GM12874 (cell line): ENCODE measurements around the gene ASTN2.

Source experiments
- TF ChIP-seq, protein P1 (sequence below): IDR thresholded peaks from 2 replicates; pipeline ENCODE4 v1.5.1; 2011; ENCODE audit warnings: low read depth, mild to moderate bottlenecking, control low read depth, low read length, moderate library complexity; ENCODE audit not compliant: insufficient read depth

ASTN2 gene

DNA sequence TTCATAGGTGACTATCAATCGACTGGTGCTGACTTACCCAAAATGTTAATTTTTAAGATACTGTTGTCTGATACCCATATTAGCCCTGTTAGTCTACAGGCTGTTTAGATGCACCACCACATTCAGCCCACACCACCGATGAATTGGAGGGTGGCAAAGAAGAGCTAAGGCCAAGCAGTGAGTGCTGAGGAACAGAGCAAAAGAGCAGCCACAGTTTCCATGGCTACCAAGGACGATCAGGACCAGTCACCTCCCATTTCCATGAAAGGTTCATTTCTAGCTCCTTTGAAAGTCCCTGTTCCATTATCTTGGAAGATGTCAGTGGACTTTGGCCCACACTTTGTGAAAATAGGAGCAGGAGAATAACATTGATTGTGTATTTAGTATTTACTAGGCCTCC, 364.9 kb downstream of the ASTN2 start:
- TF ChIP-seq, protein P1, sequence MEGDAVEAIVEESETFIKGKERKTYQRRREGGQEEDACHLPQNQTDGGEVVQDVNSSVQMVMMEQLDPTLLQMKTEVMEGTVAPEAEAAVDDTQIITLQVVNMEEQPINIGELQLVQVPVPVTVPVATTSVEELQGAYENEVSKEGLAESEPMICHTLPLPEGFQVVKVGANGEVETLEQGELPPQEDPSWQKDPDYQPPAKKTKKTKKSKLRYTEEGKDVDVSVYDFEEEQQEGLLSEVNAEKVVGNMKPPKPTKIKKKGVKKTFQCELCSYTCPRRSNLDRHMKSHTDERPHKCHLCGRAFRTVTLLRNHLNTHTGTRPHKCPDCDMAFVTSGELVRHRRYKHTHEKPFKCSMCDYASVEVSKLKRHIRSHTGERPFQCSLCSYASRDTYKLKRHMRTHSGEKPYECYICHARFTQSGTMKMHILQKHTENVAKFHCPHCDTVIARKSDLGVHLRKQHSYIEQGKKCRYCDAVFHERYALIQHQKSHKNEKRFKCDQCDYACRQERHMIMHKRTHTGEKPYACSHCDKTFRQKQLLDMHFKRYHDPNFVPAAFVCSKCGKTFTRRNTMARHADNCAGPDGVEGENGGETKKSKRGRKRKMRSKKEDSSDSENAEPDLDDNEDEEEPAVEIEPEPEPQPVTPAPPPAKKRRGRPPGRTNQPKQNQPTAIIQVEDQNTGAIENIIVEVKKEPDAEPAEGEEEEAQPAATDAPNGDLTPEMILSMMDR, result no peak

DNA sequence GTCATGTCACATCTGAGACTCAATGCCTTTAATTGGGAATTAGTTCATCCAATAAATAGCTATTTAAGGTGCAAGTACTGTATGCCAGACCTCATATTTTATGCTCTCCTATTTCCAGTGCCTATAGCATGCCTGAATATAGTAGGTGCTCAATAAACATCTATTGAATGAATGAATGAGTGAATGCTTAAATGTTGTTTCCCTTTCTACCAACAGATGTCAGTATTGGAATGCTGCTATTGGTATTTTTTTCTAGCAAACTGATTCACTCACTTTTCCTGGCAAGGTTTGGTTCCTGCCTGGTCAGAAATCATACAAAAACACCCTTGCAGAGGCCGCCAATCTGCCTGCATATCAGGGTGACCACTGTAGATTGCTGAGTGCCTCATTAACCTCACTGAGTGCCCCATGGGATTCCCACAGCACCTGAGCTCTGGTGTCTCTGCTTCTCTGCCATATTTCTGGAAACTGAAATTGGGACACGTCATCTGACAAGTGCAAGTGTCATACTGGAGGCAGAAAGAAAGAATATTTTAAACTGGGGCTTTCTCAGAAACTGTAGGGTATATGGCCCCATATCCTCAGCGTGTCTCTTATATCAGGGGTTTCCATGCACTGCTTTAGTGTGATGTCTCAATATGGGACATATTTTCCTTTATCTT, 368.1 kb downstream of the ASTN2 start:
- TF ChIP-seq, protein P1, result no peak

DNA sequence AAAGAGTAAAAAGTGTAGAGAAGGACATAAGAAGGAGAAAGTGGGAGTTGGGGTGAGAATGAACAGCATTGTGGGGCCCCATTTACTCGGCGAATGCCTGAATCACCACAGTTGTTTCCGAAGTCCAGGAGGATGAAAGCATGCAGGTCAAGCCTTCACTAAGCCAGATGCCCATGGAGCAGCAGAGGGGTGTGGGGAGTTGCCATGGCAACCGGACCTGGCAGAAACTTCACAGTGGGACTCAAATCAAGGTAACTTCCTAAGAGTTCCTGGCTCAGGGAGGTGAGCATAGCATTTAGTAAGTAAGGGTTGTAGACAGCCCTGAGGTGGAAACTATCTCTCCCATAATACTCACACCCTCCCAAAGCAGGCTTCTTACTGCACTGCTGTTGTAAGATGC, 370.6 kb downstream of the ASTN2 start:
- TF ChIP-seq, protein P1, result no peak

DNA sequence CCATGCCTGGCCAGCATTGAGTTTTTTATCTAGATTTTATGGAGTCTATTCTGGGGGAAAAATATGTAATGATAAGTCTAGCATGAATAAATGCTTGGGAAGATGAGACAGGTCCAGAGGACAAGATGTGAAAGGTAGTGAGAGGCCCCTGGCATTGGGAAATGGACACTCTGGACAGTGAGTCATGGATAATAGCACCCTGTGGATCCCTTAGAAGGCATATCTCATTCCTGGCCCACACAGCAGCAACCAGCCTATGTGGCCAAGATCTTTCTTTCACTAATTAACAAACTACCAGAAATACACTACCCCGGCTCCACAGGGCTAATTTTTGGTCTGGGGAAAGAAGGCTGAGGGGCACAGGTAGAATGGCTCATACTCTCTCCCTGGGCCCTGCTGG, 371.7 kb downstream of the ASTN2 start:
- TF ChIP-seq, protein P1, result no peak

DNA sequence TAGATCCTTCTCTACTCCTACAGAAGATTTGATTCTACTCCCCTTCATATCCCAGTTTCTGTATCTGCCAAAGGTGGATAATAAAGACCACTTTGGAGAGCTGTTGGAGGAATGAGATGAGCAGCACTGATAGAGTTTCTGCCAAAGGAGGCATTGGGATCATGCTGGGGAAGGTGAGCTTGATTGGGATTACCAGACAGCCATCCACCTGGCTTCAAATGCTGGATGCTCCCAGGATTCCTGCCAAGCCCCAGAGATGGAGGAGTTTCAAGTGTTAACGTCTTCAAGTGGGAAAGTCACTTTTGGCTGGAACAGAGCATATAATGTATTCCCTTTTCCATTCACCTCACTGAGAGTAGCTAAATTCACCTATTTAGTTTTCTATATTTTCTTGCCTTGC, 379.3 kb downstream of the ASTN2 start:
- TF ChIP-seq, protein P1, result no peak

DNA sequence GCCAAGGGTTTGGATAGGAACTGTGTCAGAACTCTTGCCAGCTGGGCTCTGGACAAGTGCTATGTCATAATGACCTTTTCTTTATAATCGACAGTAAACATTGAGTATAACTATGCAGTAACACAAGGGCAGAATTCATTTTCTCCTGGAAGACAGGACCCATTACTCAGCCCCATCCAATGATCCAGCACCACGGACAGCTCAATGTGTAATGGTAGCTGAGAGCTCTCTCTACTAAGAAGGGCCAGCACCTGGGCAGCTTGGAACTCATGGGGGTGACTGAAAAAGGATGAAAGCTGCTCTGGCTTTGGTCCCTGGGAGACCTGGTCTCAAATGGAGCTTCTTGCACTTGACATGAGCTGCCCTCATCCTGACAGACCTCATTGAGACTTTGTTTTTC, 380.0 kb downstream of the ASTN2 start:
- TF ChIP-seq, protein P1, result no peak

DNA sequence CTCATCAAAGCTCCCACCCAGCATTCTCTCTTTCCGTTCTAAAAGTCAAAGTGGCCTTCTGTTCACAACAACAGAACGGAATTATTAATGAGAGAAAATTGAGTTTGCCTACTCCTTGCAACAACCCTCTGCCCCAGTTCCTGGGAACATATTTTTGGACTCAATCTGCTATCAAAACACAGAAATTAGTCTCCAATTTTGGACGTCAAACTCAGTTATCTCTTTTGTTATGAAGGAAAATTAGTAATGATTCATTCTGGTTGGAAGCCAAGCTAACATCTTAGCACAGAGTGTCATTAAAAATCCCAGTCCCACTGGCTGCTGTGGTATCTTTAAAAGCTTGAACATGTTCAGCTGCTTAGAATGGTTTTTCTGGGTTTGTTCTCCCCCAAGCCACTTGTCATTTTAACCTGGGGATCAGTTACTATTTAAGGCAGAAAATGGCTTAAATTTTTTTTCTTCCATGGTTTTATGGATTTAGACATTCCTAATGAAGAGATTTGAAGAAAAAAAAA, 384.5 kb downstream of the ASTN2 start:
- TF ChIP-seq, protein P1, result no peak

DNA sequence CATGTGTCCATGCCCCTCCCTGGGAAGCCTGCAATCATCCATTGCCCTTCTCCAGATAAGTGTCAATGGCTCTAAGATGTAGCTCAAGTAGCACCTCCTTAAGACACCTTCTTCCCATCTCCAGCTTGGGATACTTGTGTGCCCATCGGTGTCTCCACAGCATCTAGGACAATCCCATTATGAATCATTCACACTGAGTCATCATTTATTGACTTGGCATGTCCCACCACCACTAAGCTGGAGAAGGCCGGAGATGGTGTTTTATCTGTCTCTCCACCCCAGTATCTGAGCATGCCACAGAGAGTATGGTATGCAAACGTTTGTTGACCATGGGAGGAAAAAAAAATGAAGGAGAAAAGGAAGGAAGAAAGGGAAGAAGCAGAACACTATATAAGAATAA, 385.5 kb downstream of the ASTN2 start:
- TF ChIP-seq, protein P1, result no peak
